T-cell (primary cell): ENCODE measurements around the gene SIL1. TPM values are rescaled to one million over a fixed set of nuclear protein-coding genes. Genes with fewer than 3 reads are reported as not detected.
"Not testable (repeated sequence)": the region's sequence is repeated elsewhere in the genome, so short reads cannot be mapped to it uniquely, and the experiment has no call there.

Experiments used
- ATAC-seq, 4 experiments: fragments of 200-7000 bp in 3 of 4; fragments of 150-1000 bp in 1 of 4; cut with Tn5 transposase; replicated peaks in 1 of 4; 1 replicate in 3 of 4; 2 replicates in 1 of 4; pipeline ENCODE4 v1.10.0; 2021; ENCODE audit warnings: moderate library complexity in 3 of 4, mild to moderate bottlenecking in 2 of 4, moderate number of reproducible peaks in 1 of 4
- CTCF ChIA-PET, 2 donors: fragments of 300-600 bp; sonication (Branson Sonifier 250); formaldehyde crosslinking; loops; one replicate each; lab custom pipeline; 2022; ENCODE audit warnings: antibody characterized with exemption in 2 of 2; lab: Charles Lee
- POLR2A ChIA-PET, 2 donors: fragments of 300-600 bp; sonication (Branson Sonifier 250); formaldehyde crosslinking; loops; one replicate each; lab custom pipeline; 2022; ENCODE audit warnings: antibody characterized with exemption in 2 of 2; lab: Charles Lee
- DNase-seq, 35 experiments: peaks; one replicate each; pipeline versions ENCODE4 v3.0.0 to v3.0.0-alpha.2; 2013 to 2023
- H3K27ac ChIP-seq: one replicate; pipeline ENCODE4 v1.5.1; 2013; ENCODE audit warnings: low read length
- H3K27me3 ChIP-seq, 2 experiments: replicated peaks in 1 of 2; 1 replicate in 1 of 2; 2 replicates in 1 of 2; pipeline versions ENCODE4 v1.6.1 to v1.7.0; 2013; ENCODE audit warnings: low read length in 1 of 2, mixed read lengths in 1 of 2; ENCODE audit not compliant: control insufficient read depth in 2 of 2, insufficient read depth in 2 of 2; ENCODE audit errors: extremely low read depth in 1 of 2
- H3K36me3 ChIP-seq, 2 donors: 1 replicate in 1 of 2; 2 replicates in 1 of 2; pipeline versions ENCODE4 v1.6.1 to v1.7.0; 2013; ENCODE audit warnings: low read length in 1 of 2; ENCODE audit not compliant: control insufficient read depth in 2 of 2, insufficient read depth in 1 of 2; ENCODE audit errors: extremely low read depth in 1 of 2
- H3K4me1 ChIP-seq, 2 experiments: 1 replicate in 1 of 2; 2 replicates in 1 of 2; pipeline versions ENCODE4 v1.6.1 to v1.7.0; 2013; ENCODE audit warnings: low read length in 2 of 2, mixed read lengths in 1 of 2; ENCODE audit not compliant: insufficient read depth in 2 of 2, control insufficient read depth in 1 of 2; ENCODE audit errors: extremely low read depth in 1 of 2
- H3K4me3 ChIP-seq, 2 donors: 1 replicate in 1 of 2; 2 replicates in 1 of 2; pipeline versions ENCODE4 v1.5.1 to v1.7.0; 2013; ENCODE audit warnings: mild to moderate bottlenecking in 2 of 2, low read length in 1 of 2, moderate library complexity in 1 of 2; ENCODE audit not compliant: control insufficient read depth in 1 of 2; ENCODE audit errors: extremely low read depth in 1 of 2
- H3K9me3 ChIP-seq: 2 replicates; pipeline ENCODE4 v1.7.0; 2013
- H3K27ac Mint-ChIP-seq, 2 donors: one replicate each; pipeline ENCODE4 v1.8.0; 2020 to 2021; ENCODE audit warnings: mild to moderate bottlenecking in 2 of 2, mixed read lengths in 2 of 2
- H3K27me3 Mint-ChIP-seq, 2 donors: one replicate each; pipeline ENCODE4 v1.8.0; 2021 to 2022; ENCODE audit warnings: mixed read lengths in 2 of 2
- H3K36me3 Mint-ChIP-seq: one replicate; pipeline ENCODE4 v1.8.0; 2021; ENCODE audit warnings: mixed read lengths
- H3K4me1 Mint-ChIP-seq, 3 donors: one replicate each; pipeline ENCODE4 v1.8.0; 2020 to 2022; ENCODE audit warnings: mixed read lengths in 3 of 3, mild to moderate bottlenecking in 1 of 3
- H3K4me3 Mint-ChIP-seq, 3 donors: one replicate each; pipeline ENCODE4 v1.8.0; 2020 to 2022; ENCODE audit warnings: mild to moderate bottlenecking in 3 of 3, mixed read lengths in 3 of 3, moderate library complexity in 3 of 3
- H3K9me3 Mint-ChIP-seq, 3 donors: one replicate each; pipeline ENCODE4 v1.8.0; 2020 to 2022; ENCODE audit warnings: mixed read lengths in 3 of 3
- WGBS: methylation state at CpG from one replicate; pipeline ENCODE4 v1.1.5; 2013; ENCODE audit warnings: missing lambda C conversion rate; ENCODE audit not compliant: insufficient coverage; 5-methylcytosine and 5-hydroxymethylcytosine counted together
- total RNA-seq, 35 experiments: library from RNA in 6 of 35; stranded (reverse) in 6 of 35; fragments of 120-200 nt in 1 of 35; gene quantifications; one replicate each; pipeline versions ENCODE4 v1.2.1 to v1.2.4 and lab custom pipeline; 2013 to 2026

Gene SIL1
- total RNA-seq, 5 donors from 2014 or later (not counting 1 experiment from before 2014, with no cell fraction given), result 14.2 to 16.5 (median 15.8) TPM

- H3K27me3 ChIP-seq, result no peaks in the 10 kb centered on the region
- no peak overlapping the region for H3K4me3 ChIP-seq
- Mint-ChIP-seq H3K27me3 (no peaks in the 10 kb centered on the region), H3K27ac (no peak overlapping the region), H3K4me3 (no peak overlapping the region), H3K4me1 (no peaks in the 10 kb centered on the region), H3K36me3 (peaks cover 5% of the 10 kb centered on the region), H3K9me3 (no peaks in the 10 kb centered on the region)
- H3K4me1 ChIP-seq, result no peaks in the 10 kb centered on the region
- no peaks in the 10 kb centered on the region for H3K9me3 ChIP-seq
- ATAC-seq (no peak), DNase-seq (no peak)
- no peaks in the 10 kb centered on the region for H3K36me3 ChIP-seq
- H3K27ac ChIP-seq, result no peak overlapping the region
- WGBS, result no CpG with 5 or more reads among the region's 1 CpG
- POLR2A ChIA-PET, result interaction anchor here in 1 of 2 donors (0.6 kb wide), 1 partner anchor 508 kb away, joined by 5 read pairs; no protein-coding TSS in a partner anchor
- CTCF ChIA-PET, result interaction anchor here in 1 of 2 donors (0.6 kb wide), 2 partner anchors 187 to 1141 kb away, joined by 3 to 4 read pairs; no protein-coding TSS in a partner anchor
Measured at GRCh38 chr5:139079225-139079990, 118.8 kb downstream of the SIL1 start.

- Mint-ChIP-seq H3K4me1 (no peaks in the 10 kb centered on the region), H3K27me3 (no peaks in the 10 kb centered on the region), H3K36me3 (peaks cover 5% of the 10 kb centered on the region), H3K27ac (no peak overlapping the region), H3K4me3 (no peak overlapping the region), H3K9me3 (no peaks in the 10 kb centered on the region)
- Histone ChIP-seq H3K27me3 (no peaks in the 10 kb centered on the region), H3K4me3 (no peak overlapping the region), H3K27ac (no peak overlapping the region), H3K9me3 (no peaks in the 10 kb centered on the region), H3K4me1 (no peaks in the 10 kb centered on the region), H3K36me3 (no peaks in the 10 kb centered on the region)
- ATAC-seq, result no peak
- WGBS, result 66% methylated on average over 3 of the region's 4 CpGs
- ChIA-PET CTCF (no interaction called here), POLR2A (no interaction called here)
- DNase-seq, result no peak
Measured at GRCh38 chr5:139078345-139078744, 119.8 kb downstream of the SIL1 start.

- Mint-ChIP-seq H3K4me1 (no peaks in the 10 kb centered on the region), H3K36me3 (peaks cover 5% of the 10 kb centered on the region), H3K9me3 (no peaks in the 10 kb centered on the region), H3K27ac (no peak overlapping the region), H3K27me3 (no peaks in the 10 kb centered on the region), H3K4me3 (no peak overlapping the region)
- WGBS, result no CpG with 5 or more reads among the region's 1 CpG
- Histone ChIP-seq H3K4me3 (no peak overlapping the region), H3K36me3 (no peaks in the 10 kb centered on the region), H3K27me3 (no peaks in the 10 kb centered on the region), H3K27ac (no peak overlapping the region), H3K4me1 (no peaks in the 10 kb centered on the region), H3K9me3 (no peaks in the 10 kb centered on the region)
- ChIA-PET CTCF (no interaction called here), POLR2A (no interaction called here)
- DNase-seq (no peak), ATAC-seq (no peak)
Measured at GRCh38 chr5:139077899-139078298, 120.3 kb downstream of the SIL1 start.

GRCh38 chr5:139076111-139076510 is 122.1 kb downstream of the SIL1 start:
- Histone ChIP-seq H3K9me3 (no peaks in the 10 kb centered on the region), H3K4me1 (no peaks in the 10 kb centered on the region), H3K27ac (no peak overlapping the region), H3K27me3 (no peaks in the 10 kb centered on the region), H3K4me3 (no peak overlapping the region), H3K36me3 (no peaks in the 10 kb centered on the region)
- no CpG with 5 or more reads among the region's 1 CpG for WGBS
- H3K4me3 Mint-ChIP-seq, result no peak overlapping the region
- H3K9me3 Mint-ChIP-seq, result no peaks in the 10 kb centered on the region
- DNase-seq (no peak), ATAC-seq (no peak)
- no peaks in the 10 kb centered on the region for H3K4me1 Mint-ChIP-seq
- POLR2A ChIA-PET, result no interaction called here
- CTCF ChIA-PET, result no interaction called here
- H3K27me3 Mint-ChIP-seq, result no peaks in the 10 kb centered on the region
- H3K27ac Mint-ChIP-seq, result no peak overlapping the region
- no peaks in the 10 kb centered on the region for H3K36me3 Mint-ChIP-seq

- DNase-seq, result no peak
- Mint-ChIP-seq H3K36me3 (no peaks in the 10 kb centered on the region), H3K4me1 (no peaks in the 10 kb centered on the region), H3K9me3 (no peaks in the 10 kb centered on the region), H3K27me3 (no peaks in the 10 kb centered on the region), H3K27ac (no peak overlapping the region), H3K4me3 (no peak overlapping the region)
- Histone ChIP-seq H3K4me3 (no peak overlapping the region), H3K27ac (no peak overlapping the region), H3K4me1 (no peaks in the 10 kb centered on the region), H3K36me3 (no peaks in the 10 kb centered on the region), H3K27me3 (no peaks in the 10 kb centered on the region), H3K9me3 (no peaks in the 10 kb centered on the region)
- POLR2A ChIA-PET, result no interaction called here
- 83% methylated on average over 1 of the region's 8 CpGs for WGBS
- ATAC-seq, result no peak
- CTCF ChIA-PET, result no interaction called here
Measured at GRCh38 chr5:139075066-139076050, 122.8 kb downstream of the SIL1 start.

GRCh38 chr5:139073956-139074355 is 124.2 kb downstream of the SIL1 start:
- H3K4me1 ChIP-seq, CTCF ChIA-PET, H3K9me3 ChIP-seq, H3K36me3 ChIP-seq, H3K4me3 Mint-ChIP-seq, H3K36me3 Mint-ChIP-seq, H3K27ac Mint-ChIP-seq, DNase-seq, H3K4me3 ChIP-seq, H3K27ac ChIP-seq, H3K9me3 Mint-ChIP-seq, H3K27me3 Mint-ChIP-seq, POLR2A ChIA-PET, H3K27me3 ChIP-seq, ATAC-seq, H3K4me1 Mint-ChIP-seq: not testable (repeated sequence)
- 100% methylated on average over 2 of the region's 2 CpGs for WGBS
